ENCODE measurements around the gene RAET1L.
"Not testable (repeated sequence)": the region's sequence is repeated elsewhere in the genome, so short reads cannot be mapped to it uniquely, and the experiment has no call there.

Gene RAET1L

GRCh38 chr6:150044621-150045145 is 19.4 kb upstream of the RAET1L start:
- DNase-seq (ENCODE audit: low spot score), result no peak

- no peak for DNase-seq (ENCODE audit: low spot score)
Observed at GRCh38 chr6:150043501-150044412, 18.4 kb upstream of the RAET1L start.

DNA sequence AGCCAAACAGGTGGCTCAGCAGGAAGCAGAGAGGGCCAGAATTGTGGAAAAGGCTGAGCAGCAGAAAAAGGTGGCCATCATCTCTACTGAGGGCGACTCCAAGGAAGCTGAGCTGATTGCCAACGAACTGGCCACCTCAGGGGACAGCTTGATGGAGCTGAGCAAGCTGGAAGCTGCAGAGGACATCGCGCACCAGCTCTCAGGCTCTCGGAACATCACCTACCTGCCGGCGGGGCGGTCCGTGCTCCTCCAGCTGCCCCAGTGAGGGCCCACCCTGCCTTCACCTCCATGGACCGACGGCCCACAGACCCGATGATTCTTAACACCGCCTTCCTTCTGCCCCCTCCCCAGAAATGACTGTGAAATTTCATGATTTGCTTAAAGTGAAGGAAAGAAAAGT is 17.8 kb upstream of the RAET1L start:
- no peak for DNase-seq (ENCODE audit: low spot score)

- DNase-seq (ENCODE audit: low spot score), result no peak
Observed at GRCh38 chr6:150038202-150039062, 13.1 kb upstream of the RAET1L start.

DNA sequence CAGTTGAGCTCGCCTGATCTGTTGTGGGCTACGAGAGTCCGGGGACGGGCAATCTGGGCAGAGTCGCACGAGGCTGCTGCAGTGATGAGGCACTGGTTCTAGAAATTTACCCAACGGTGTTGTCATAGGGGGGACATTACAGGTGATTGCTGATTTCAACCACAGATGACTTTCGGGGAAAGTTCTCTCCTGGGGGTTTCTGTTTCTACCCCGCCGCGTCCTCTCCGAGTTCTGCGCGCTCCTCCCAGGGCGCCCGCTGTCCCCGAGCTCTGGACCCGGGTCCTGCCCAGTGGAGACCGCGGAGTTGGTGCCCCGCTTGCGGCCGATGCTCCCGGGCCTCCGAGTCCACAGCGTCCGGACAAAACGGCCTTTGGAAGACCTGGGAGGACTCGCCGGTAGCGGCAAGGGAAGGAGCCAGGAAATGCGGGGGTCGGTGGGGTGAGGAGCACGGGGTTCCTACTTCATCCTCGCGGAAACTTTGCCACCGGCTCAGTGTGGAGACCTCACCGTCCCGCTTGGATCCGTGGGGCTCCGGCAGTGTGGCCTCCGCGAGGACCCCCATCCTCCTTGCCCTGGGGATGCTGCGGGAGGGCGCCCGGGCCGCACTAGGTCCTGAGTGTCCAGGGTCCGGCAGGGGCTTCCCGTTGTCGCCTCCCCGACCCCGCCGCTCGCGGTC is 12.3 kb upstream of the RAET1L start:
- no peak for DNase-seq (ENCODE audit: low spot score)

DNA sequence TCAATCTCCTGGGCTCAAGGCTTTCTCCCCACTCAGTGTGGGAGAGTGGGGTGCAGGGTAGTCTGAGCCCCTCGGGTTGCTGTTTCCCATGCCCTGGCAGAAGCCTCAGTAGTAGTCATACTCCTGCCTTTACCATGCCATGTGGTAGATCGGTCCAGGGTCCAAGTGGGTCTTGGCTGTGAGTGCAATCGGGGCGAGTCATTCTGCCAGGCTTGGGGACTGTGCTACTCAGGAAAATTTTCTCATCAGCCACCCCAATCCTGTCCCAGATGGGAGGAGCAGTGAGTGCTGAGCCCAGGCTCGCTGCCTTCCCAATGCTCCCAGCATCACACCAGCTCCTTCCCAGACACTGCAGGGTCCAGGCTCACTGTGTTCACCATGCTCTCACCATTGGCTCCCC is 10.7 kb upstream of the RAET1L start:
- DNase-seq (ENCODE audit: low spot score), result no peak

GRCh38 chr6:150033207-150033771 is 8.0 kb upstream of the RAET1L start:
- DNase-seq (ENCODE audit: low spot score), result no peak

- no peak for DNase-seq (ENCODE audit: low spot score)
Observed at GRCh38 chr6:150032598-150032997, 7.3 kb upstream of the RAET1L start.

DNA sequence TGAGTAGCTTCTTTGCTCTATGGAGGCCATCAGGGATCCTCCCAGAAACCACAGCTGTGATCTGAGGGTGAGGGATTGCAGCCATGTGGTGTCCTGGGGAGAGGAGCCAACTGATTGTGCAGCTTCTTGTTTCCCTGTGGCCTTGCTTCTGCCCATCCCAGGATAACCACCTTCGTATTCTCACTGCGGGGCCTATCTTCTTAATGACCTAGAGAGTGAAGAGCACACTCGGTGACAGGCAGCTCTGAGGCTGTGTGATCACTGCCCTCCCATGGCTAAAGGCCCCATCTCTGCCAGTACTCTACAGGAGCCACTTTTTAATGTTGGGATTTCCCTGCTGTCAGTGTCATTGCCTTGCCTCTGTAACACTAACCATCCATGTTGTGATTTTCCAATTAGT is 5.3 kb upstream of the RAET1L start:
- no peak for DNase-seq (ENCODE audit: low spot score)

DNA sequence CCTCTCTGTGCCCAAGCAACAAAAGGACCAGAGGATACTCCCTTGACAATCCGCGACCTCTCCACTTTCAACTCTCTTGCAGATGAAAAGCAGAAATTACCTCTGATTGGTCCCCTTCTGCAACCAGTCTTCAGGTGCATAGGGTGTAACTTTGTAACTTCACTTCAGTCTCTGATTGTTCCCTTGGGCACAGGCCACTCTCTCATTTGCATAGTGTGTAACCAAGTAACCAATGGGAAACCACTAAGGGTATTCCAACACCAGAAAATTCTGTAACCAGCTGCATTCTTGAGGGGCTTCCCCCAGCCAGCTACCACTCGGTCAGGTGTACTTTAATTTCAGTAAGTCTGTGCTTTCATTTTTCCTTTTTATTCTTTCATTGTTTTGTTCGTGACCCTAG is 4.4 kb upstream of the RAET1L start:
- DNase-seq (ENCODE audit: low spot score), result no peak

GRCh38 chr6:150029276-150029675 is 3.9 kb upstream of the RAET1L start:
- no peak for DNase-seq (ENCODE audit: low spot score)

- no peak for DNase-seq (ENCODE audit: low spot score)
Observed at GRCh38 chr6:150028799-150029198, 3.5 kb upstream of the RAET1L start.

GRCh38 chr6:150027806-150028565 is 2.7 kb upstream of the RAET1L start:
- no peak for DNase-seq (ENCODE audit: low spot score)

- no peak for DNase-seq (ENCODE audit: low spot score)
Observed at GRCh38 chr6:150026976-150027805, 1.9 kb upstream of the RAET1L start.

DNA sequence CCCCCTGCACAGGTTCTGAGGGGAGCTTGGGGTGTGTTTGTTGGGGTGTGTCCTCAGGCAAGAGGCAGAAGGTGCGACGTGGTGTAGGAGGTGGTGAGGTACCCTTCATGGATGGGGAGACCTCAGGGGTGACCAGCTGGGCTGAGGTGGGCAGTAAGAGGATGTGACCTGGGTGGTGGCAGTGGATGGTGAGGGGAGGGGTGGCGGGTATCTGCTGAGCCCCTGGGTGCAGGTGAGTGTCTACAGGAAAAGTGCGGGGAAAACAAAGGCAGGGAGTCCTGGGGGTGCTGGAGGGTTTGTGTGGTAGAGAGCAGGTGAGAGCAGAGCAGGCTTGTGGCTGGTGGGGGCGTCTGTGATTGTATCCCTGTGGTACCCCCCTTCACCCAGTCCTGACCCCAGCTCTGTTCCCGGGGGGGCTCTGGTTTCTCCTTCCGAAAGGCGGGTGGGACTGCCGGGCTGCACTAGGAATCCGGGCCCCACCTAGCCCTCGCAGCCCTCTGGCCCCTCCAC is 631 bp downstream of the RAET1L start:
- DNase-seq (ENCODE audit: low spot score), result no peak

- DNase-seq (ENCODE audit: low spot score), result not testable (repeated sequence)
Observed at GRCh38 chr6:150024021-150024420, 1.3 kb downstream of the RAET1L start.

GRCh38 chr6:150021870-150022269 is 3.5 kb downstream of the RAET1L start:
- DNase-seq (ENCODE audit: low spot score), result not testable (repeated sequence)

GRCh38 chr6:150018846-150019580 is 6.3 kb downstream of the RAET1L start:
- no peak for DNase-seq (ENCODE audit: low spot score)

DNA sequence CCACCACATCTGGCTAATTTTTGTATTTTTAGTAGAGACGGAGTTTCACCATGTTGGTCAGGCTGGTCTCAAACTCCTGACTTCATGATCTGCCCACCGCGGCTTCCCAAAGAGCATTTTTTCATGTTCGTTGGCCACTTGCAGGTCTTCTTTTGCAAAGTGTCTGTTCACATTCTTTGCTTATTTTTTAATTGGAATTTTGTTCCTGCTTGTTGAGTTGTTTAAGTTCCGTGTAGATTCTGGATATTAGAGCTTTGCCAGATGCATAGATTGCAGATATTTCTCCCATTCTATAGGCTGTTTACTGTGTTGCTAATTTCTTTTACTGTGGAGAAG is 8.2 kb downstream of the RAET1L start:
- not testable (repeated sequence) for DNase-seq (ENCODE audit: low spot score)
